ENCODE data around the gene SPPL2C. TPM values are rescaled to one million over a fixed set of nuclear protein-coding genes. Genes with fewer than 3 reads are reported as not detected.

The SPPL2C gene
- total RNA-seq, 6 experiments from 2014 or later: not detected

DNA sequence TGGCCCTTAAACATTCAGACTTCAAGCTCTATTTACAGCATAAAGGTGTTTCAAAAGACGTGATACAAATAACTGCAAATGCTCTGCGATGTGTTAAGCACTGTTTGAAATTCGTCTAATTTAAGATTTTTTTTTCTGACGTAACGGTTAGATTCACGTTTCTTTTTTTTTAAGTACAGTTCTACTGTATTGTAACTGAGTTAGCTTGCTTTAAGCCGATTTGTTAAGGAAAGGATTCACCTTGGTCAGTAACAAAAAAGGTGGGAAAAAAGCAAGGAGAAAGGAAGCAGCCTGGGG is 49.0 kb downstream of the SPPL2C start:
- H3K27me3 Mint-ChIP-seq (ENCODE audit: insufficient read depth): peaks cover 20% of the 10 kb centered on the region
- no peak for DNase-seq
- peaks cover 4% of the 10 kb centered on the region; the same call in 1 of the 2 replicates for H3K4me1 Mint-ChIP-seq (ENCODE audit: low read depth)
- H3K27ac Mint-ChIP-seq: peak overlapping the region; percentile 52; the same call in 1 of the 2 replicates
- no peaks in the 10 kb centered on the region for H3K9me3 Mint-ChIP-seq
- no peaks in the 10 kb centered on the region for H3K36me3 Mint-ChIP-seq (ENCODE audit: low read depth)
- TF ChIP-seq, protein P1, sequence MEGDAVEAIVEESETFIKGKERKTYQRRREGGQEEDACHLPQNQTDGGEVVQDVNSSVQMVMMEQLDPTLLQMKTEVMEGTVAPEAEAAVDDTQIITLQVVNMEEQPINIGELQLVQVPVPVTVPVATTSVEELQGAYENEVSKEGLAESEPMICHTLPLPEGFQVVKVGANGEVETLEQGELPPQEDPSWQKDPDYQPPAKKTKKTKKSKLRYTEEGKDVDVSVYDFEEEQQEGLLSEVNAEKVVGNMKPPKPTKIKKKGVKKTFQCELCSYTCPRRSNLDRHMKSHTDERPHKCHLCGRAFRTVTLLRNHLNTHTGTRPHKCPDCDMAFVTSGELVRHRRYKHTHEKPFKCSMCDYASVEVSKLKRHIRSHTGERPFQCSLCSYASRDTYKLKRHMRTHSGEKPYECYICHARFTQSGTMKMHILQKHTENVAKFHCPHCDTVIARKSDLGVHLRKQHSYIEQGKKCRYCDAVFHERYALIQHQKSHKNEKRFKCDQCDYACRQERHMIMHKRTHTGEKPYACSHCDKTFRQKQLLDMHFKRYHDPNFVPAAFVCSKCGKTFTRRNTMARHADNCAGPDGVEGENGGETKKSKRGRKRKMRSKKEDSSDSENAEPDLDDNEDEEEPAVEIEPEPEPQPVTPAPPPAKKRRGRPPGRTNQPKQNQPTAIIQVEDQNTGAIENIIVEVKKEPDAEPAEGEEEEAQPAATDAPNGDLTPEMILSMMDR (IDR thresholded peaks at IDR 0.05): no peak
- H3K4me3 Mint-ChIP-seq: peak overlapping the region; percentile 84

DNA sequence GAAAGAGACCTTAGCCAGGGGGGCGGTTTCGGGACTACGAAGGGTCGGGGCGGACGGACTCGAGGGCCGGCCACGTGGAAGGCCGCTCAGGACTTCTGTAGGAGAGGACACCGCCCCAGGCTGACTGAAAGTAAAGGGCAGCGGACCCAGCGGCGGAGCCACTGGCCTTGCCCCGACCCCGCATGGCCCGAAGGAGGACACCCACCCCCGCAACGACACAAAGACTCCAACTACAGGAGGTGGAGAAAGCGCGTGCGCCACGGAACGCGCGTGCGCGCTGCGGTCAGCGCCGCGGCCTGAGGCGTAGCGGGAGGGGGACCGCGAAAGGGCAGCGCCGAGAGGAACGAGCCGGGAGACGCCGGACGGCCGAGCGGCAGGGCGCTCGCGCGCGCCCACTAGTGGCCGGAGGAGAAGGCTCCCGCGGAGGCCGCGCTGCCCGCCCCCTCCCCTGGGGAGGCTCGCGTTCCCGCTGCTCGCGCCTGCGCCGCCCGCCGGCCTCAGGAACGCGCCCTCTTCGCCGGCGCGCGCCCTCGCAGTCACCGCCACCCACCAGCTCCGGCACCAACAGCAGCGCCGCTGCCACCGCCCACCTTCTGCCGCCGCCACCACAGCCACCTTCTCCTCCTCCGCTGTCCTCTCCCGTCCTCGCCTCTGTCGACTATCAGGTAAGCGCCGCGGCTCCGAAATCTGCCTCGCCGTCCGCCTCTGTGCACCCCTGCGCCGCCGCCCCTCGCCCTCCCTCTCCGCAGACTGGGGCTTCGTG is 49.5 kb downstream of the SPPL2C start, which contains the start of gene MAPT:
Gene MAPT, plus strand, starts transcription at position 533 of the 763 bp plus-strand sequence. CDS start 67,784 bp downstream, outside the sequence.
- H3K36me3 Mint-ChIP-seq (ENCODE audit: low read depth): no peaks in the 10 kb centered on the region
- no peaks in the 10 kb centered on the region for H3K9me3 Mint-ChIP-seq
- H3K27ac Mint-ChIP-seq: peak within 1 kb of the TSS; percentile 52; the same call in 1 of the 2 replicates
- TF ChIP-seq, protein P1 (IDR thresholded peaks at IDR 0.05): peak; percentile 97
- peak; percentile 82 for DNase-seq
- peaks cover 21% of the 10 kb centered on the region for H3K27me3 Mint-ChIP-seq (ENCODE audit: insufficient read depth)
- peak within 1 kb of the TSS; percentile 84 for H3K4me3 Mint-ChIP-seq
- H3K4me1 Mint-ChIP-seq (ENCODE audit: low read depth): peaks cover 4% of the 10 kb centered on the region; the same call in 1 of the 2 replicates

DNA sequence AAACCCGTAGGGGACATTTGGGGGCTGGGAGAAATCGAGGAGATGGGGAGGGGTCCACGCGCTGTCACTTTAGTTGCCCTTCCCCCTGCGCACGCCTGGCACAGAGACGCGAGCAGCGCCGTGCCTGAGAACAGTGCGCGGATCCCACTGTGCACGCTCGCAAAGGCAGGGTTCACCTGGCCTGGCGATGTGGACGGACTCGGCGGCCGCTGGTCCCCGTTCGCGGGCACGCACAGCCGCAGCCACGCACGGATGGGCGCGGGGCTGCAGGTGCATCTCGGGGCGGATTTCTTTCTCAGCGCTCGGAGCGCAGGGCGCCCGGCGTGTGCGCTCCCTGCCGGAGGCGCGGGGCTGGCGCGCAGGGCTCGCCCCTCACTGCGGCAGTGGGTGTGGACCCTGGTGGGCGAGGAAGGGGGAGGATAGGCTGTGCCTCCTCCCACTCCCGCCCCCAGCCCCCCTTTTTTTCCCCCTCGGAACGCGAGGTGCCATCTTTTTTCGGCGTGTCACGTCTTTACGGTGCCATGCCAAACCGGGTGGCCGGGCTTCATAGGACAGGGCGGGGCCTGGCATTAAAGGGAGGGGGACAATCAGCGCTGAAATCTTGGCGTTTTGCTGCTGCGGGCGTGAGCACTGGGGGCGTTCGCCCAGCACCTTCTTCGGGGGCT is 50.8 kb downstream of the SPPL2C start:
- no peak for DNase-seq
- Mint-ChIP-seq H3K4me3 (peak overlapping the region; percentile 79), H3K36me3 (ENCODE audit: low read depth) (no peaks in the 10 kb centered on the region), H3K27me3 (ENCODE audit: insufficient read depth) (peaks cover 33% of the 10 kb centered on the region), H3K4me1 (ENCODE audit: low read depth) (peaks cover 4% of the 10 kb centered on the region; the same call in 1 of the 2 replicates), H3K27ac (no peak overlapping the region), H3K9me3 (no peaks in the 10 kb centered on the region)
- TF ChIP-seq, protein P1 (IDR thresholded peaks at IDR 0.05): no peak

DNA sequence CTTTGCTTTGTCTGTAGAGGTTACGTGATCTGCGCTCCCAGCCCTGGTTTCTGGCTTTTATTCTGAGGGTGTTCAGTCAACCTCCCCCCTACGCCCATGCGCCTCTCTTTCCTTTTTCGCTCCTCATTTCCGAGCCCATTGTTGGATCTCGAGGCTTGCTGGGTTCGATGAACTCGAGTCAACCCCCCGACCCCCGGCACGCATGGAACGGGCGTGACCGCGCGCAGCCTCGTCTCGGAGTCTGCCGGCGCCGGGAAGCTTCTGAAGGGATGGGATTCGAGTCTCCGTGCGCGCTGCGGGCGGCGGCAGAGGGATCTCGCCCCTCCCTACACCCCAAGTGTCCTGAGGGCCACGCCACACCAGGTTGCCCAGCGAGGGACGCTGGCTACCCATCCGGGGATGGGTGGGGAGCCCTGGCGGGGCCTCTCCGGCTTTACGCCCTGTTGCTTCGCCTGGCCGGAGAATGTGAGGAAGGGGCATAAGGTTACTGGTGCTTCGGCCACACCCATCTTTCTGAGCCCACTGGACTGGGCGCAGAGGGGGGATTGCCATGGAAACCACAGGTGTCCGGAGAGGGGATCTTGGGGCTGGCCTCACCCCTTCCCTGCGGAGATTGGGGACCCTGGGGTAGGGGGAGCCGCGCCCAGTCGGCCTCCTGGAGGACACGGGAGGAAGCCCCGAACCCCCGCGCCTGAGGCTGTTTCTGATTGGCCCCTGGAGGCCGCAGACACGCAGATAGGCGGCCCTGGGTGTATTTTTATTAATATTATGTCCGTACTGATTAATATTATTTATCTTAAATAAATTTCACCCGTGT is 51.5 kb downstream of the SPPL2C start:
- Mint-ChIP-seq H3K9me3 (no peaks in the 10 kb centered on the region), H3K27me3 (ENCODE audit: insufficient read depth) (peaks cover 35% of the 10 kb centered on the region), H3K4me1 (ENCODE audit: low read depth) (peaks cover 4% of the 10 kb centered on the region; the same call in 1 of the 2 replicates), H3K27ac (no peak overlapping the region), H3K36me3 (ENCODE audit: low read depth) (no peaks in the 10 kb centered on the region), H3K4me3 (peak overlapping the region; percentile 30; the same call in 1 of the 2 replicates)
- no peak for DNase-seq
- TF ChIP-seq, protein P1 (IDR thresholded peaks at IDR 0.05): no peak

Other genes with a start within 250 kb of the SPPL2C start
- gene CRHR1, start 60.6 kb upstream of the SPPL2C start, total RNA-seq (2021; fragmentation: NEBNext Ultra II Directional; extraction: Animal tissue kit (Norgen Biotek cat#: 25700)): not detected
- under 1 TPM; 0.11 to 0.43 (median 0.26) TPM for gene MAPT, start 49.7 kb downstream of the SPPL2C start, total RNA-seq (2021; fragmentation: NEBNext Ultra II Directional; extraction: Animal tissue kit (Norgen Biotek cat#: 25700))
- not detected for gene STH, start 154.4 kb downstream of the SPPL2C start, total RNA-seq (2021; fragmentation: NEBNext Ultra II Directional; extraction: Animal tissue kit (Norgen Biotek cat#: 25700))

Measured in HFFc6 (cell line).